Smooth muscle cell (in vitro differentiated cells): ENCODE data around the gene LRRC47. TPM values are rescaled to one million over a fixed set of nuclear protein-coding genes. Genes with fewer than 3 reads are reported as not detected.

ENCODE experiments used
- DNase-seq: peaks from one replicate; lab custom pipeline; 2025; ENCODE audit not compliant: unreplicated experiment; lab: John Stamatoyannopoulos, UW
- H2AFZ ChIP-seq: fragments of 200-600 bp; sonication (generic); 2 replicates; pipeline ENCODE4 v1.6.0; 2016; ENCODE audit warnings: antibody characterized with exemption, low read depth, mild to moderate bottlenecking
- H3F3A ChIP-seq: fragments of 200-600 bp; sonication (generic); 2 replicates; pipeline ENCODE4 v1.6.0; 2017; ENCODE audit warnings: antibody characterized with exemption, low read depth
- H3K27ac ChIP-seq: fragments of 200-600 bp; sonication (generic); 2 replicates; pipeline ENCODE4 v1.5.1; 2016; ENCODE audit warnings: low read depth, mild to moderate bottlenecking
- H3K27me3 ChIP-seq: fragments of 200-600 bp; sonication (generic); 2 replicates; pipeline ENCODE4 v1.6.1; 2016; ENCODE audit warnings: low read depth, mild to moderate bottlenecking
- H3K36me3 ChIP-seq: fragments of 200-600 bp; sonication (generic); 2 replicates; pipeline ENCODE4 v1.5.1; 2016; ENCODE audit warnings: low read depth
- H3K4me1 ChIP-seq: fragments of 200-600 bp; sonication (generic); 2 replicates; pipeline ENCODE4 v1.5.1; 2016; ENCODE audit warnings: low read depth
- H3K4me2 ChIP-seq: fragments of 200-600 bp; sonication (generic); 2 replicates; pipeline ENCODE4 v1.6.0; 2016; ENCODE audit warnings: mild to moderate bottlenecking
- H3K4me3 ChIP-seq: fragments of 200-600 bp; sonication (generic); 2 replicates; pipeline ENCODE4 v1.5.1; 2016; ENCODE audit warnings: mild to moderate bottlenecking
- H3K79me2 ChIP-seq: fragments of 200-600 bp; sonication (generic); 2 replicates; pipeline ENCODE4 v1.6.0; 2016; ENCODE audit warnings: low read depth, mild to moderate bottlenecking
- H3K9ac ChIP-seq: fragments of 200-600 bp; sonication (generic); 2 replicates; pipeline ENCODE4 v1.6.0; 2016; ENCODE audit warnings: low read depth
- H3K9me3 ChIP-seq: fragments of 200-600 bp; sonication (generic); replicated peaks from 2 replicates; pipeline ENCODE4 v1.5.1; 2016; ENCODE audit warnings: low read depth
- H4K20me1 ChIP-seq: fragments of 200-600 bp; sonication (generic); 2 replicates; pipeline ENCODE4 v1.6.0; 2016; ENCODE audit warnings: low read depth
- WGBS: methylation state at CpG from one replicate; pipeline ENCODE4 v1.1.7; 2016; ENCODE audit warnings: low lambda C conversion rate; 5-methylcytosine and 5-hydroxymethylcytosine counted together
- polyA plus RNA-seq: library from polyadenylated mRNA; unstranded; fragments of >200 nt; fragmentation: Nextera tagmentation; extraction: Ambion mirVana; gene quantifications from 2 replicates; pipeline ENCODE4 v1.2.1, GENCODE V29; 2016
- total RNA-seq: library from RNA; depleted of rRNA; stranded (reverse); fragments of >200 nt; gene quantifications from 2 replicates; pipeline ENCODE4 v1.2.3, GENCODE V29; 2014
- TF ChIP-seq, protein P1 (sequence below): fragments of 200-600 bp; sonication (generic); IDR thresholded peaks from 2 replicates; pipeline ENCODE4 v1.5.1; 2017; ENCODE audit warnings: borderline replicate concordance, mild to moderate bottlenecking, antibody characterized with exemption; ENCODE audit not compliant: insufficient read depth, poor library complexity, severe bottlenecking

Gene LRRC47
- total and polyA plus RNA-seq, 2 experiments from 2014 or later = 24.9 to 38.0 TPM

DNA sequence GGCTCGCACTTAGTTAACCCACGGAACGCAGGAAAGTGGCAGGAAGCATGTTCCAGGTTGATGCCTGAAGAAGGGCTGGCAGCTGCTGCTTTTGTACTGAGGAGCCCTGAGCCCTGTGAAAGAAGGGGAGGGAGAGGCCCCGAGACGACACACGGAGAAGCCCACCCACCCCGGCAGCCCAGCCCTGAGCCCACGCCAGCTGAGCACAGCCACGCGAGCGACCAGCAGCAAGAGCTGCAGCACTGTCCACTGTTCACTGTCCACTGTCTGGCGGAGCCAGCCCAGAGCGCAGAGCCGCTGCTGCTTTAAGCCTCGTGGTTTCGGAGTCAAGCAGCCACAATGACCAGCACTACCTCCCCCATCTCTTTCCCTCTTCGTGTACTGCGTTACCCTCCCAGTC, 5.3 kb downstream of the LRRC47 start:
- no peaks in the 10 kb centered on the region for H3K9me3 ChIP-seq
- H3K27ac ChIP-seq = no peak overlapping the region
- H3K4me3 ChIP-seq = no peak overlapping the region
- H2AFZ ChIP-seq = no peak overlapping the region
- DNase-seq = no peak
- peaks cover 8% of the 10 kb centered on the region for H3K4me1 ChIP-seq
- no peaks in the 10 kb centered on the region for H3F3A ChIP-seq
- no peaks in the 10 kb centered on the region for H3K27me3 ChIP-seq
- 95% methylated on average over 14 of the region's 18 CpGs for WGBS
- peaks cover 91% of the 10 kb centered on the region for H4K20me1 ChIP-seq
- no peak overlapping the region for H3K9ac ChIP-seq
- TF ChIP-seq, protein P1, sequence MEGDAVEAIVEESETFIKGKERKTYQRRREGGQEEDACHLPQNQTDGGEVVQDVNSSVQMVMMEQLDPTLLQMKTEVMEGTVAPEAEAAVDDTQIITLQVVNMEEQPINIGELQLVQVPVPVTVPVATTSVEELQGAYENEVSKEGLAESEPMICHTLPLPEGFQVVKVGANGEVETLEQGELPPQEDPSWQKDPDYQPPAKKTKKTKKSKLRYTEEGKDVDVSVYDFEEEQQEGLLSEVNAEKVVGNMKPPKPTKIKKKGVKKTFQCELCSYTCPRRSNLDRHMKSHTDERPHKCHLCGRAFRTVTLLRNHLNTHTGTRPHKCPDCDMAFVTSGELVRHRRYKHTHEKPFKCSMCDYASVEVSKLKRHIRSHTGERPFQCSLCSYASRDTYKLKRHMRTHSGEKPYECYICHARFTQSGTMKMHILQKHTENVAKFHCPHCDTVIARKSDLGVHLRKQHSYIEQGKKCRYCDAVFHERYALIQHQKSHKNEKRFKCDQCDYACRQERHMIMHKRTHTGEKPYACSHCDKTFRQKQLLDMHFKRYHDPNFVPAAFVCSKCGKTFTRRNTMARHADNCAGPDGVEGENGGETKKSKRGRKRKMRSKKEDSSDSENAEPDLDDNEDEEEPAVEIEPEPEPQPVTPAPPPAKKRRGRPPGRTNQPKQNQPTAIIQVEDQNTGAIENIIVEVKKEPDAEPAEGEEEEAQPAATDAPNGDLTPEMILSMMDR = no peak
- peaks cover 73% of the 10 kb centered on the region for H3K79me2 ChIP-seq
- no peak overlapping the region for H3K4me2 ChIP-seq
- H3K36me3 ChIP-seq = no peaks in the 10 kb centered on the region

DNA sequence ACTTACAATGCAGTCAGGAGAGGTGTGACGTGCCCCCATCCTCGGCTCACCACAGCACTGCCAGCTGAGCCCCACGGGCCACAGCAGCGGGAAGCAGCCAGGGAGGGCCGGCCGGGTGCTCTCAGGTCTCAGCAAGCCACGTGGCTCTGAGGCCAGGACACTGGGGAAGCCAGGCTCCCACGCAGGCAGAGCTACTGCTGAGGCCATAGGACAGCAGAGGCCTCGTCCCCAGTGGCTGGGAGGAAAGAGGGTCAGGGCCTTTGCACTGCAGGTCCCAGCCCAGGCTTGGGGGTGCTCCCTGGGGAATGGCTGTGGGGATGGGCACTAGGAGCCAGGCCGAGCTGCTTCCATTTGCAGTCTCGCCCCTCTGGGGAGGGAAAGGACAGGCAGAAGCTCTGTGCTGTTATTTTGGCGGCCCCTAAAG, 5.8 kb downstream of the LRRC47 start:
- Histone ChIP-seq H3K4me1 (peaks cover 6% of the 10 kb centered on the region), H3K36me3 (no peaks in the 10 kb centered on the region), H3K9ac (no peak overlapping the region), H2AFZ (no peak overlapping the region), H3K4me2 (no peak overlapping the region), H4K20me1 (peaks cover 87% of the 10 kb centered on the region), H3K27me3 (no peaks in the 10 kb centered on the region), H3K9me3 (no peaks in the 10 kb centered on the region), H3K79me2 (peaks cover 68% of the 10 kb centered on the region), H3F3A (no peaks in the 10 kb centered on the region), H3K4me3 (no peak overlapping the region), H3K27ac (no peak overlapping the region)
- TF ChIP-seq, protein P1 = no peak
- 96% methylated on average over 12 of the region's 12 CpGs for WGBS
- DNase-seq = no peak

DNA sequence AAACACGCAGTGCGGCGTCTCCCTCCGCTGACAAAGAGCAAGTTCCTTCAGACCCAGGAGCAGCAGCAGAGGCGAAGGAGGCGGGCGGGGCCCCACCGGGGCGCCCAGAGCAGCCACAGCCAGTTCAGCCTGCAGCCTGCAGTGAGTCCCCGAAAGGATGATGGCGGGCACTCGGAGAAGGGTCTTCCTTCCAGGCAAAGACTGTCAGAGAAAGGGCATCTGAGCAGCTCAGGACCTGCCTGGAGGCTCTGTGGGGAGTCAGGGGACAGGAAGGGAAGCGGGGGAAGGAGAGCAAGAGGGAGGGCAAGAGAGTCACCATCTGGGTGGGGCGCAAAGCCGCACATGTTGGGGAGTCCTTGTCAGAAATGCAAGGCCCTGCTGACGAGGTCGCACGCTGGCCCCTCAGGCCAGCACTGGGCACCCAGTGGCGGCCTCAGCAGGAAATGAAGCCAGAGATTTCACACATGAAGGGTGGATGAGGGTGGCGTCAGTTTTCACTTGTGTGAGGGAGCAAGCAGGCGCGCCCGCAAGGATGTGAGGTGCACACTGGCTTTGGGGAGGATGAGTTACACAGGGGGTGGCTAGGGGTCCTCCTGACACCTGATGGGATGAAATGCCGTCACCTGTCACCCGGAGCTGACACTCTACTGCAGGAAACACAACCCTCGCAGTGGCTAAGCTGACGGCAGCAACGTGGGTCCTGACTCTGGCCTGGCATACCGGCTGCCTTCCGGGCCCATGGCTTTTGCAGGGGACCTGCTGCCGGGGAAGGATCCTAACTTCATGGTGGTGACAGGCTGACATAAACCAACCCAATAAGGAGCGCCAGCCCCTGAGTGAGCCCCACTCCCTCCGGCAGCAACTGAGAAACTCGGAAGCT, 6.6 kb downstream of the LRRC47 start:
- no peaks in the 10 kb centered on the region for H3K9me3 ChIP-seq
- WGBS = 95% methylated on average over 34 of the region's 34 CpGs
- peaks cover 78% of the 10 kb centered on the region for H4K20me1 ChIP-seq
- no peaks in the 10 kb centered on the region for H3F3A ChIP-seq
- no peak overlapping the region for H2AFZ ChIP-seq
- H3K27me3 ChIP-seq = no peaks in the 10 kb centered on the region
- H3K27ac ChIP-seq = no peak overlapping the region
- TF ChIP-seq, protein P1 = no peak
- H3K4me2 ChIP-seq = no peak overlapping the region
- no peaks in the 10 kb centered on the region for H3K36me3 ChIP-seq
- H3K4me3 ChIP-seq = no peak overlapping the region
- no peak for DNase-seq
- peaks cover 60% of the 10 kb centered on the region for H3K79me2 ChIP-seq
- H3K4me1 ChIP-seq = no peaks in the 10 kb centered on the region
- H3K9ac ChIP-seq = no peak overlapping the region
